H1 (cell line): ENCODE results near the gene FAM222B. TPM values are rescaled to one million over a fixed set of nuclear protein-coding genes. Genes with fewer than 3 reads are reported as not detected.

ENCODE experiments used
- CTCF ChIA-PET: fragments of 300-600 bp; sonication (Branson Sonifier 250); formaldehyde crosslinking; loops from one replicate; lab custom pipeline; 2021; ENCODE audit not compliant: partially characterized antibody; lab: Charles Lee
- POLR2A ChIA-PET: fragments of 300-600 bp; sonication (Branson Sonifier 250); formaldehyde crosslinking; loops from one replicate; lab custom pipeline; 2021; ENCODE audit warnings: inconsistent platforms; ENCODE audit not compliant: partially characterized antibody; lab: Charles Lee
- DNase-seq, 2 experiments: peaks; one replicate each; pipeline versions ENCODE4 v3.0.0 to v3.0.0-alpha.2; 2010 to 2022; ENCODE audit warnings: low spot score in 2 of 2, low read depth in 1 of 2, mixed read lengths in 1 of 2
- FAIRE-seq: peaks from 2 replicates; lab custom pipeline; 2011; peaks lifted over from hg19 to GRCh38; lab: Jason Lieb, UNC
- H2AFZ ChIP-seq: 2 replicates; pipeline ENCODE4 v1.8.1; 2012; ENCODE audit warnings: low read length, inconsistent platforms
- H2AK5ac ChIP-seq: 2 replicates; pipeline ENCODE4 v1.6.1; 2013; ENCODE audit warnings: low read depth, low read length
- H2BK120ac ChIP-seq: replicated peaks from 2 replicates; pipeline ENCODE3; 2013; ENCODE audit warnings: low read depth, low read length, inconsistent platforms
- H2BK12ac ChIP-seq: 2 replicates; pipeline ENCODE4 v1.6.1; 2013; ENCODE audit warnings: low read depth, low read length
- H2BK15ac ChIP-seq: 2 replicates; pipeline ENCODE4 v1.6.1; 2013; ENCODE audit warnings: low read length
- H2BK20ac ChIP-seq: 2 replicates; pipeline ENCODE4 v1.6.1; 2013; ENCODE audit warnings: low read length
- H2BK5ac ChIP-seq: 2 replicates; pipeline ENCODE4 v1.6.1; 2013; ENCODE audit warnings: low read depth, low read length
- H3K14ac ChIP-seq: 2 replicates; pipeline ENCODE4 v1.6.1; 2013; ENCODE audit warnings: inconsistent platforms; ENCODE audit not compliant: insufficient read length
- H3K18ac ChIP-seq: 2 replicates; pipeline ENCODE4 v1.6.1; 2013; ENCODE audit warnings: low read length; ENCODE audit errors: extremely low read depth
- H3K23ac ChIP-seq: 2 replicates; pipeline ENCODE4 v1.6.1; 2013; ENCODE audit warnings: inconsistent platforms; ENCODE audit not compliant: insufficient read length
- H3K23me2 ChIP-seq: 2 replicates; pipeline ENCODE4 v1.6.1; 2013; ENCODE audit warnings: low read depth, low read length
- H3K27ac ChIP-seq: 2 replicates; pipeline ENCODE4 v1.6.1; 2011; ENCODE audit warnings: low read depth, low read length, inconsistent platforms
- H3K27me3 ChIP-seq, 4 experiments: replicated peaks in 1 of 4; 1 replicate in 1 of 4; 2 replicates in 3 of 4; pipeline versions ENCODE4 v1.6.1 to v1.8.1; 2011 to 2013; ENCODE audit warnings: low read length in 3 of 4, mild to moderate bottlenecking in 3 of 4, inconsistent platforms in 2 of 4, mixed read lengths in 2 of 4, moderate library complexity in 1 of 4; ENCODE audit not compliant: control insufficient read depth in 3 of 4, insufficient read depth in 3 of 4; ENCODE audit errors: extremely low read depth in 1 of 4
- H3K36me3 ChIP-seq, 4 experiments: 2 replicates each; pipeline versions ENCODE4 v1.6.1 to v1.8.1; 2011 to 2013; ENCODE audit warnings: mild to moderate bottlenecking in 4 of 4, low read length in 3 of 4, moderate library complexity in 2 of 4, control low read depth in 1 of 4, inconsistent platforms in 1 of 4; ENCODE audit not compliant: insufficient read depth in 4 of 4, control insufficient read depth in 2 of 4
- H3K4ac ChIP-seq: replicated peaks from 2 replicates; pipeline ENCODE3; 2013; ENCODE audit warnings: low read length, low read depth, mixed read lengths, inconsistent platforms; ENCODE audit not compliant: insufficient read length
- H3K4me1 ChIP-seq, 4 experiments: replicated peaks in 1 of 4; 1 replicate in 1 of 4; 2 replicates in 3 of 4; pipeline versions ENCODE4 v1.6.1 to v1.8.1; 2011 to 2013; ENCODE audit warnings: low read length in 3 of 4, inconsistent platforms in 2 of 4, mixed read lengths in 1 of 4; ENCODE audit not compliant: insufficient read depth in 4 of 4, control insufficient read depth in 3 of 4
- H3K4me2 ChIP-seq, 2 experiments: 2 replicates each; pipeline versions ENCODE4 v1.6.1 to v1.8.1; 2011 to 2013; ENCODE audit warnings: low read depth in 2 of 2, low read length in 2 of 2, control low read depth in 1 of 2, inconsistent platforms in 1 of 2, mild to moderate bottlenecking in 1 of 2; ENCODE audit not compliant: insufficient read depth in 1 of 2
- H3K4me3 ChIP-seq, 4 experiments: fragments of 200-600, 300-600 bp in 1 of 4; sonication (generic), shearing (Covaris generic), sonication (Bioruptor Twin) in 1 of 4; 2 replicates each; pipeline versions ENCODE4 v1.5.1 to v1.8.1; 2011 to 2016; ENCODE audit warnings: low read length in 4 of 4, low read depth in 3 of 4, control low read depth in 2 of 4, inconsistent platforms in 2 of 4, mild to moderate bottlenecking in 2 of 4, mixed read lengths in 1 of 4, moderate library complexity in 1 of 4; ENCODE audit not compliant: insufficient read depth in 2 of 4; ENCODE audit errors: extremely low read depth in 1 of 4
- H3K56ac ChIP-seq: replicated peaks from 2 replicates; pipeline ENCODE3; 2013; ENCODE audit warnings: low read depth, mild to moderate bottlenecking, mixed read lengths, low read length, inconsistent platforms; ENCODE audit not compliant: insufficient read length
- H3K79me1 ChIP-seq: 2 replicates; pipeline ENCODE4 v1.6.1; 2013; ENCODE audit warnings: low read depth, low read length, control low read depth
- H3K79me2 ChIP-seq, 2 experiments: 2 replicates each; pipeline versions ENCODE4 v1.6.1 to v1.8.1; 2012 to 2013; ENCODE audit warnings: low read length in 2 of 2, mild to moderate bottlenecking in 2 of 2, inconsistent platforms in 1 of 2; ENCODE audit not compliant: insufficient read depth in 2 of 2, control insufficient read depth in 1 of 2
- H3K9ac ChIP-seq, 4 experiments: replicated peaks in 1 of 4; 1 replicate in 1 of 4; 2 replicates in 3 of 4; pipeline versions ENCODE4 v1.6.1 to v1.8.1; 2011 to 2013; ENCODE audit warnings: low read depth in 3 of 4, low read length in 3 of 4, control low read depth in 2 of 4, mild to moderate bottlenecking in 2 of 4, moderate library complexity in 2 of 4, inconsistent platforms in 1 of 4; ENCODE audit errors: extremely low read depth in 1 of 4
- H3K9me3 ChIP-seq, 2 experiments: 2 replicates each; pipeline versions ENCODE4 v1.6.1 to v1.8.1; 2012 to 2013; ENCODE audit warnings: mild to moderate bottlenecking in 2 of 2, moderate library complexity in 2 of 2, control low read depth in 1 of 2, inconsistent platforms in 1 of 2, low read depth in 1 of 2, low read length in 1 of 2, mixed read lengths in 1 of 2; ENCODE audit not compliant: insufficient read depth in 2 of 2
- H4K20me1 ChIP-seq, 2 experiments: replicated peaks in 1 of 2; 2 replicates each; pipeline versions ENCODE3 to v1.8.1; 2011 to 2013; ENCODE audit warnings: inconsistent platforms in 2 of 2, low read length in 2 of 2, mild to moderate bottlenecking in 1 of 2; ENCODE audit not compliant: insufficient read depth in 2 of 2, control insufficient read depth in 1 of 2
- H4K5ac ChIP-seq: 2 replicates; pipeline ENCODE4 v1.6.1; 2013; ENCODE audit warnings: low read length, low read depth, mixed read lengths, inconsistent platforms; ENCODE audit not compliant: insufficient read length
- H4K8ac ChIP-seq: 2 replicates; pipeline ENCODE4 v1.8.0; 2013; ENCODE audit warnings: mild to moderate bottlenecking, moderate library complexity, low read length, inconsistent platforms; ENCODE audit not compliant: insufficient read depth; ENCODE audit errors: extremely low read depth
- H4K91ac ChIP-seq: replicated peaks from 2 replicates; pipeline ENCODE3; 2013; ENCODE audit warnings: low read length, mixed read lengths, inconsistent platforms; ENCODE audit not compliant: insufficient read length
- EP300 ChIP-seq, 2 experiments: IDR thresholded peaks; 1 replicate in 1 of 2; 2 replicates in 1 of 2; pipeline ENCODE4 v1.6.1; 2011 to 2012; ENCODE audit warnings: low read depth in 2 of 2, low read length in 2 of 2, mild to moderate bottlenecking in 2 of 2, borderline replicate concordance in 1 of 2, inconsistent platforms in 1 of 2, moderate library complexity in 1 of 2
- GTF2F1 ChIP-seq: IDR thresholded peaks from 2 replicates; pipeline ENCODE4 v1.6.1; 2012; ENCODE audit warnings: low read depth, low read length, improper control_type of control experiment, borderline replicate concordance
- KDM4A ChIP-seq: IDR thresholded peaks from one replicate; pipeline ENCODE4 v1.7.1; 2012; ENCODE audit warnings: low read depth, mild to moderate bottlenecking, moderate library complexity, low read length, inconsistent platforms; ENCODE audit not compliant: severe bottlenecking
- POLR2A ChIP-seq, 2 experiments: IDR thresholded peaks; 1 replicate in 1 of 2; 2 replicates in 1 of 2; pipeline ENCODE4 v1.6.1; 2011; ENCODE audit warnings: low read depth in 2 of 2, low read length in 2 of 2, mild to moderate bottlenecking in 2 of 2; ENCODE audit errors: control extremely low read depth in 1 of 2
- POLR2AphosphoS5 ChIP-seq: IDR thresholded peaks from 2 replicates; pipeline ENCODE4 v1.6.1; 2011; ENCODE audit warnings: low read depth, low read length
- SIN3A ChIP-seq, 2 experiments: IDR thresholded peaks in 1 of 2; conservative IDR thresholded peaks in 1 of 2; 2 replicates each; pipeline ENCODE4 v1.6.1; 2011 to 2012; ENCODE audit warnings: low read length in 2 of 2, improper control_type of control experiment in 1 of 2, low read depth in 1 of 2, mild to moderate bottlenecking in 1 of 2
- SP1 ChIP-seq: IDR thresholded peaks from 2 replicates; pipeline ENCODE4 v1.6.1; 2011; ENCODE audit warnings: low read depth, low read length
- TAF1 ChIP-seq: IDR thresholded peaks from 2 replicates; pipeline ENCODE4 v1.6.1; 2011; ENCODE audit warnings: mild to moderate bottlenecking, low read depth, low read length
- TAF7 ChIP-seq: optimal IDR thresholded peaks from 2 replicates; pipeline ENCODE3; 2011; ENCODE audit warnings: low read depth, mild to moderate bottlenecking, inconsistent platforms, low read length, moderate library complexity, borderline replicate concordance
- TBP ChIP-seq: IDR thresholded peaks from 2 replicates; pipeline ENCODE4 v1.6.1; 2011; ENCODE audit warnings: low read depth, low read length, improper control_type of control experiment
- WGBS, 2 experiments: shearing (Covaris generic) in 1 of 2; methylation state at CpG; one replicate each; pipeline versions ENCODE4 v1.1.6 to v1.1.7; 2013 to 2015; ENCODE audit warnings: low lambda C conversion rate in 2 of 2, mixed read lengths in 2 of 2, inconsistent platforms in 1 of 2, low coverage in 1 of 2, missing lambda C conversion rate in 1 of 2; ENCODE audit not compliant: insufficient replicate concordance in 2 of 2, insufficient coverage in 1 of 2, insufficient read length in 1 of 2; ENCODE audit errors: extremely low coverage in 1 of 2, missing lambda C conversion rate in 1 of 2; 5-methylcytosine and 5-hydroxymethylcytosine counted together
- polyA plus RNA-seq, 7 experiments: library from polyadenylated mRNA; depleted of rRNA in 3 of 7; stranded (reverse) in 5 of 7; unstranded in 2 of 7; fragments of >200 nt in 5 of 7; fragments of 200-250 nt in 2 of 7; gene quantifications; 1 replicate in 5 of 7; 2 replicates in 1 of 7; 4 replicates in 1 of 7; pipeline versions ENCODE4 v1.2.1 to v1.2.3, GENCODE V29; 2011 to 2013; ENCODE audit warnings: missing spikeins in 2 of 7, mixed read lengths in 2 of 7
- total RNA-seq: library from RNA; stranded (reverse); fragmentation: NEBNext Ultra II Directional; extraction: Animal tissue kit (Norgen Biotek cat#: 25700); gene quantifications from 2 replicates; pipeline ENCODE4 v1.2.1, GENCODE V29; 2021

FAM222B gene
- total and polyA plus RNA-seq, 2 of the 8 experiments (the other 6 are each of a cell fraction or from before 2014, with no cell fraction given) = 42.1 to 81.7 TPM

- H2BK12ac ChIP-seq = peak overlapping the region; percentile 96; the same call in 1 of the 2 replicates
- H3K4me2 ChIP-seq = peak overlapping the region; percentile 88 to 100
- DNase-seq (peak; percentile 83 to 96), FAIRE-seq (no peak)
- no peak overlapping the region for H3K23ac ChIP-seq
- H3K79me2 ChIP-seq = peaks cover 3 to 23% of the 10 kb centered on the region in 2 experiments; a peak in 3 of 4 replicates
- 0 out of 2 replicates have a peak overlapping the region, but pooled peaks have one; percentile 61 for H2BK20ac ChIP-seq
- H2BK15ac ChIP-seq = no peak overlapping the region
- 1% methylated on average over 50 of the region's 74 CpGs; no CpG with 5 or more reads in 1 of the 2 experiments for WGBS, 2 experiments
- H2BK120ac ChIP-seq = peak overlapping the region; percentile 77
- peak overlapping the region; percentile 91 for H3K18ac ChIP-seq
- peaks cover 13% of the 10 kb centered on the region for H3K79me1 ChIP-seq
- peak overlapping the region; percentile 94 for H4K5ac ChIP-seq
- no peak overlapping the region for H2AFZ ChIP-seq
- H4K20me1 ChIP-seq = peaks cover 0 to 11% of the 10 kb centered on the region in 2 experiments
- H3K4ac ChIP-seq = peak overlapping the region; percentile 98
- H3K36me3 ChIP-seq = peaks cover 8 to 20% (median 15%) of the 10 kb centered on the region in 4 experiments; a peak in 7 of 8 replicates
- peak overlapping the region; percentile 98 for H3K27ac ChIP-seq
- peaks cover 16% of the 10 kb centered on the region for H3K23me2 ChIP-seq
- H3K14ac ChIP-seq = peak overlapping the region; percentile 89
- H3K4me3 ChIP-seq = peak overlapping the region; percentile 59 to 85 (median 82)
- ChIA-PET POLR2A (interaction anchor here (0.7 to 10.5 kb wide), 24 partner anchors 9 to 421 kb away, joined by 3 to 258 read pairs (median 5); partner anchors contain the start of genes ALDOC, BLTP2, FAM222B and FLOT2), CTCF (interaction anchor here (0.6 to 2.8 kb wide), 4 partner anchors 9 to 116 kb away, joined by 3 to 12 read pairs (median 4); partner anchors contain the start of gene RPL23A)
- no peaks in the 10 kb centered on the region for H3K9me3 ChIP-seq
- H3K4me1 ChIP-seq = peaks cover 5 to 17% (median 9%) of the 10 kb centered on the region in 4 experiments; a peak in 6 of 7 replicates
- no peaks in the 10 kb centered on the region for H3K27me3 ChIP-seq
- peak overlapping the region; percentile 99 for H4K8ac ChIP-seq
- H3K9ac ChIP-seq = peak overlapping the region; percentile 88 to 100 (median 96)
- peak overlapping the region; percentile 99 for H2AK5ac ChIP-seq
- peak overlapping the region; percentile 94 for H2BK5ac ChIP-seq
- peak overlapping the region; percentile 89 for H4K91ac ChIP-seq
- peak overlapping the region; percentile 89 for H3K56ac ChIP-seq
- TF ChIP-seq SIN3A (conservative IDR thresholded peaks at IDR 0.05 in 1 of 2, IDR thresholded peaks at IDR 0.05 in 1 of 2; ENCODE audit: low read depth in 1 of 2, low read length in 2 of 2) (0 out of 4 replicates have a peak, but pooled peaks of 1 of the 2 experiments have one; percentile 46), SP1 (peak; percentile 76), TBP (peak; percentile 89), KDM4A (peak; percentile 46), TAF1 (peak; percentile 96), POLR2A (IDR thresholded peaks at IDR 0.05; ENCODE audit: control extremely low read depth in 1 of 2, low read depth in 2 of 2, low read length in 2 of 2) (peak; percentile 96 to 99), TAF7 (peak; percentile 67), POLR2AphosphoS5 (peak; percentile 93), EP300 (IDR thresholded peaks at IDR 0.05; ENCODE audit: borderline replicate concordance in 1 of 2, low read depth in 2 of 2, low read length in 2 of 2) (no peak), GTF2F1 (peak; percentile 63; the same call in 1 of the 2 replicates)
Measured at GRCh38 chr17:28710861-28711722, 131.5 kb downstream of the FAM222B start.
